SU-DHL-6 (cell line): Measurements from ENCODE around the gene KLHL29.

Experiments used
- H2AFZ ChIP-seq: fragments of 200-600 bp; sonication (generic); 2 replicates; pipeline ENCODE4 v1.6.1; 2014; ENCODE audit warnings: low read depth, mild to moderate bottlenecking, moderate library complexity, mixed read lengths, antibody characterized with exemption, low read length; ENCODE audit not compliant: severe bottlenecking
- H3F3A ChIP-seq: fragments of 200-600 bp; shearing (Covaris generic); 2 replicates; pipeline ENCODE4 v1.6.0; 2016; ENCODE audit warnings: antibody characterized with exemption, mild to moderate bottlenecking; ENCODE audit not compliant: insufficient read depth
- H3K27ac ChIP-seq: fragments of 200-600 bp; sonication (generic); 2 replicates; pipeline ENCODE4 v1.5.1; 2016; ENCODE audit warnings: low read depth, mild to moderate bottlenecking, low read length, moderate library complexity, mixed read lengths
- H3K27me3 ChIP-seq: fragments of 200-600 bp; sonication (generic), shearing (Covaris generic); 2 replicates; pipeline ENCODE4 v1.6.0; 2014; ENCODE audit warnings: mild to moderate bottlenecking, low read length
- H3K36me3 ChIP-seq: fragments of 200-600 bp; sonication (generic); 2 replicates; pipeline ENCODE4 v1.6.1; 2014; ENCODE audit warnings: mild to moderate bottlenecking, low read length, mixed read lengths
- H3K4me2 ChIP-seq: fragments of 300-600, 200-600 bp; shearing (Covaris generic), sonication (generic); 2 replicates; pipeline ENCODE4 v1.6.0; 2014; ENCODE audit warnings: low read length, low read depth, mild to moderate bottlenecking; ENCODE audit not compliant: poor library complexity, severe bottlenecking
- H3K4me3 ChIP-seq: fragments of 200-600 bp; sonication (generic); 2 replicates; pipeline ENCODE4 v1.5.1; 2014; ENCODE audit warnings: antibody characterized with exemption, low read length, mild to moderate bottlenecking, mixed read lengths; ENCODE audit not compliant: insufficient read depth, poor library complexity, severe bottlenecking
- H3K79me2 ChIP-seq: fragments of 200-600 bp; sonication (generic); 2 replicates; pipeline ENCODE4 v1.6.1; 2014; ENCODE audit warnings: mild to moderate bottlenecking, low read length, moderate library complexity; ENCODE audit not compliant: insufficient read depth
- H3K9ac ChIP-seq: fragments of 200-600 bp; sonication (generic); 2 replicates; pipeline ENCODE4 v1.7.0; 2014; ENCODE audit warnings: mild to moderate bottlenecking, low read length
- H3K9me2 ChIP-seq: fragments of 200-600 bp; sonication (generic); replicated peaks from 2 replicates; pipeline ENCODE4 v1.6.1; 2014; ENCODE audit warnings: low read length; ENCODE audit not compliant: insufficient read depth
- H3K9me3 ChIP-seq: fragments of 200-600 bp; sonication (generic); 2 replicates; pipeline ENCODE4 v1.6.1; 2014; ENCODE audit warnings: low read length, mixed read lengths; ENCODE audit not compliant: insufficient read depth
- H4K20me1 ChIP-seq: fragments of 200-600 bp; sonication (generic); 2 replicates; pipeline ENCODE4 v1.6.1; 2014; ENCODE audit warnings: low read depth, mild to moderate bottlenecking, antibody characterized with exemption, low read length, moderate library complexity, mixed read lengths
- EZH2phosphoT487 ChIP-seq: fragments of 200-600 bp; sonication (generic), shearing (Covaris generic); conservative IDR thresholded peaks from 2 replicates; pipeline ENCODE4 v1.6.1; 2018; ENCODE audit warnings: mild to moderate bottlenecking, antibody characterized with exemption, low read length, moderate library complexity, mixed read lengths
- TF ChIP-seq, protein P1 (sequence below): fragments of 200-600 bp; sonication (generic); IDR thresholded peaks from one replicate; pipeline ENCODE4 v1.5.1; 2017; ENCODE audit warnings: antibody characterized with exemption, mild to moderate bottlenecking, low read length, moderate library complexity; ENCODE audit not compliant: insufficient read depth, poor library complexity, severe bottlenecking

The KLHL29 gene

DNA sequence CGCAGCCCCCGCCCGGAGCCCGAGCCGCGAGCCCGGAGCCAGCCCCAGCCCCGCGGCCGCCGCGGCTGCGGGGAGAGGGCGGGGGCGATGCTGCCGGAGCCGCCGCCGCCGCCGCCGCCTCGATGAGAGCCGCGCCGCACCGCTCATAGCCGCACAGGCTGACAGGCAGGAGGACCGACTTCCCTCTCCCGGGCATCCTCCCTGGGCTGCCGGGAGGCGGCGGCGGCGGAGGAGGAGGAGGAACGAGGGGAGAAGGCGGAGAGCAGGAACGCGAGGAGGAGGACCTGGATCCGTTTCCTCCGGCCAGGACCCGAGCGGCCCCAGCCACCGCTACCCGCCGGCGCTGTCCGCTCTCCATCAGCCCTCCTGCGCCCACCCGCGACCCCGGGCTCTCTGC is 370 bp downstream of the KLHL29 start:
- H3K9me2 ChIP-seq = no peaks in the 10 kb centered on the region
- no peak overlapping the region for H3K9ac ChIP-seq
- H3K9me3 ChIP-seq = no peaks in the 10 kb centered on the region
- no peaks in the 10 kb centered on the region for H3K79me2 ChIP-seq
- H2AFZ ChIP-seq = no peak overlapping the region
- H3K27ac ChIP-seq = no peak overlapping the region
- no peaks in the 10 kb centered on the region for H3F3A ChIP-seq
- peak overlapping the region; percentile 18 for H3K4me3 ChIP-seq
- H3K36me3 ChIP-seq = no peaks in the 10 kb centered on the region
- no peaks in the 10 kb centered on the region for H4K20me1 ChIP-seq
- H3K4me2 ChIP-seq = peak overlapping the region; percentile 33
- H3K27me3 ChIP-seq = no peaks in the 10 kb centered on the region
- no peak for TF ChIP-seq EZH2phosphoT487
- TF ChIP-seq, protein P1, sequence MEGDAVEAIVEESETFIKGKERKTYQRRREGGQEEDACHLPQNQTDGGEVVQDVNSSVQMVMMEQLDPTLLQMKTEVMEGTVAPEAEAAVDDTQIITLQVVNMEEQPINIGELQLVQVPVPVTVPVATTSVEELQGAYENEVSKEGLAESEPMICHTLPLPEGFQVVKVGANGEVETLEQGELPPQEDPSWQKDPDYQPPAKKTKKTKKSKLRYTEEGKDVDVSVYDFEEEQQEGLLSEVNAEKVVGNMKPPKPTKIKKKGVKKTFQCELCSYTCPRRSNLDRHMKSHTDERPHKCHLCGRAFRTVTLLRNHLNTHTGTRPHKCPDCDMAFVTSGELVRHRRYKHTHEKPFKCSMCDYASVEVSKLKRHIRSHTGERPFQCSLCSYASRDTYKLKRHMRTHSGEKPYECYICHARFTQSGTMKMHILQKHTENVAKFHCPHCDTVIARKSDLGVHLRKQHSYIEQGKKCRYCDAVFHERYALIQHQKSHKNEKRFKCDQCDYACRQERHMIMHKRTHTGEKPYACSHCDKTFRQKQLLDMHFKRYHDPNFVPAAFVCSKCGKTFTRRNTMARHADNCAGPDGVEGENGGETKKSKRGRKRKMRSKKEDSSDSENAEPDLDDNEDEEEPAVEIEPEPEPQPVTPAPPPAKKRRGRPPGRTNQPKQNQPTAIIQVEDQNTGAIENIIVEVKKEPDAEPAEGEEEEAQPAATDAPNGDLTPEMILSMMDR = no peak

DNA sequence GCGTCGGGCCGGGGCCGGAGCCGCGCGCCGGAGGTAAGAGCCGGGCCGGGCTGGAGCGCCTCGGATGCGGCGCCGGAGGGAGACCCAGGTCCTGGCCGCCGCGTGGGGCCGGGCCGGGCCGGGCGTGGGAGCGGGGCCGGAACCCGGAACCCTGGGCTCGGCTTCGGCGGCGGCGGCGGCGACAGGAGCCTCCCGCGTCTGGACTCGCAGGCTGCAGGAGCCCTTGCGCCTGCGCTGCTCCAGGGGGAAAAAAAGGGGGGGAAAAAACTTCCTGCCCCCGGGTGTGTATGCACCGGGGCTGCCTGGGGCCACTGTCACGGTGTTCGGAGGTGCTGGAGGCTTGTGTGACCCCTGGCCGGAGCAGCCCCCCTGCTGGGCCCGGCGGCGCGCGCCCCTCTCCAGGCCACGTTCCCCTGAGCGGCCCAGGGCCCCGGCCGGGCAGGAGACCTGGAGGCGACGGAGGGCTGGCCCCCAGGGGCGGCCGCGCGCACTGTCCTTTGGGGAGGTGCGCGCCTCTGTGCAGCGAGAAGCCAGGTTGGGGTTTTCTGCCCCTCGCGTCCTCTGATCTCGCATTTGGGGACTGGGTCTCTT is 864 bp downstream of the KLHL29 start:
- no peak overlapping the region for H3K4me3 ChIP-seq
- no peaks in the 10 kb centered on the region for H3K9me2 ChIP-seq
- H3K36me3 ChIP-seq = no peaks in the 10 kb centered on the region
- no peaks in the 10 kb centered on the region for H3K27me3 ChIP-seq
- no peaks in the 10 kb centered on the region for H3K9me3 ChIP-seq
- no peak overlapping the region for H3K27ac ChIP-seq
- H2AFZ ChIP-seq = no peak overlapping the region
- H3K9ac ChIP-seq = no peak overlapping the region
- H3K4me2 ChIP-seq = no peak overlapping the region
- no peaks in the 10 kb centered on the region for H3K79me2 ChIP-seq
- H3F3A ChIP-seq = no peaks in the 10 kb centered on the region
- no peaks in the 10 kb centered on the region for H4K20me1 ChIP-seq
- TF ChIP-seq EZH2phosphoT487 = no peak
- TF ChIP-seq, protein P1 = no peak

DNA sequence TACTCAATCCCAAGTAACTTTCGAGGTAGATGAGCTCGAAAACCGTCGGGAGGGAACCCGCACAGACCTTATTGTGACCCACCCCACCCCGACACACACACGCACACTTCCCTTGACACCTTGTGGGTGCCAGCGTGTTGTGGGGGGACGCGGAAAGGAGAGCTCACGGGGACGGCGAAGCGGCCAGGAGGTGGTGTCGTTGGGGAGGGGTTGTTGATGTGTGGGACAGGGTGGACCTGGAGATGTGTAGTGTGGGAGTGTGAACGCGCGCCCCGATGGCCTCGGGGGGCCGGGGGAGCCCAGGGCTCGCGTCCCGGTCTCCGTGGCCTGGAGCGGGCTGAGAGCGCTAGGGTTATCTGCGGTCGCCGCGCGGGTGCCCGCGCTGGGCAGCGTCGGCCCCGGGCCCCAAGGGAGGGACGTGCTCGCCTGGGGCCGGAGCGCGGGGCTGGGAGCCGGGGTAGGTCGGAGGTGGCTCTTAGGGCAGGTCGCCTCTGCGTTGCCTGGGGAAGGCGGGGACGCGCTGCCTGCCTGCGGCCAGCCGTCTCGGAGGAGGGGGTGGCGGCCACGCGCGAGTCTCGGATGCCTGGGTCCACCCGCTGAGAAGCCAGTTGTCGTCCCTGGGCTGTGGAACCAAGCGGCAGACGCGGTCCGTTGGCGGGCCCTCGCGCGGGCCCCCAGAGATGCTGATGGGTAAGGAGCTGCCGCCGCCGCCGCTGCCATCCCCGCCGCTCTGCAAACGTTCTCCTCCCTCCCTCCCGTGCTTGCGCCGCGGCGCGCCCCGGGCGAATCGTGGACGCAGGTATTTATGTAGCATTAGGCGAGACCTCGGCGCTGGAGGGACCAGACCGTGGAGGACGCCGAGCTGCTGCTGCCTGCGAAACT is 1.6 kb downstream of the KLHL29 start:
- H3K79me2 ChIP-seq = no peaks in the 10 kb centered on the region
- no peak overlapping the region for H2AFZ ChIP-seq
- no peaks in the 10 kb centered on the region for H3F3A ChIP-seq
- H3K36me3 ChIP-seq = no peaks in the 10 kb centered on the region
- H4K20me1 ChIP-seq = no peaks in the 10 kb centered on the region
- H3K9me3 ChIP-seq = no peaks in the 10 kb centered on the region
- H3K4me2 ChIP-seq = no peak overlapping the region
- H3K4me3 ChIP-seq = no peak overlapping the region
- no peaks in the 10 kb centered on the region for H3K9me2 ChIP-seq
- H3K27me3 ChIP-seq = no peaks in the 10 kb centered on the region
- H3K27ac ChIP-seq = no peak overlapping the region
- TF ChIP-seq, protein P1 = no peak
- no peak for TF ChIP-seq EZH2phosphoT487
- H3K9ac ChIP-seq = no peak overlapping the region
